ENCODE measurements around the gene ALAS1. TPM values are rescaled to one million over a fixed set of nuclear protein-coding genes. Genes with fewer than 3 reads are reported as not detected.
A peak's percentile ranks its signal among the peaks of the same experiment; 100 is the strongest.

Gene ALAS1
- total RNA-seq, 4 donors from 2014 or later: 30.0 to 50.8 (median 35.8) TPM

DNA sequence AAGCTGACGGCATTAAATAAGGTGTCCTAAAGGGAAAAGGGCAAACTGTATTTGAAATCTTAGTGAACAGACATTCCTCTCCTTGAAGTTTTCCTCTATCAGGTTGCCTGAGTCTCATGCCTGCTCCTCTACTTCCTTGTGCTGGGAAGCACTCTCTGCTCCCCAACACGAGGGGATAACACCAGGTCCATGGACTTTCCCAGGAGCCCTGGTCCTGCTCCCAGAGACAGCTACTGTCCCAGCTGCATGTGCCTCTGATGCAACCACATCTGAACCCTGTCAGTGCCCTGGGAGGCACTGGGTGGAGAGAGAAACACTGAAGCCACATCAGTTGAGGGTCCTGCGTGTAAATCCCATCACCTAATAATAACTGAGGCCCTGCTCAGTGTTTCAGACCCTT is 20.1 kb downstream of the ALAS1 start:
- ATAC-seq: no peak
- 61 to 71% methylated on average over 1 to 3 of the region's 3 CpGs for WGBS, 2 donors (ENCODE audit: low coverage in 1 of 2)
- Histone ChIP-seq H3K27me3 (no peaks in the 10 kb centered on the region), H3K4me1 (peaks cover 0 to 58% (median 16%) of the 10 kb centered on the region in 3 donors), H3K36me3 (peaks cover 0 to 27% of the 10 kb centered on the region in 2 donors), H3K9me3 (no peaks in the 10 kb centered on the region), H3K27ac (peak overlapping the region in 3 of 4 donors; percentile 55 to 79 (median 63)), H3K4me3 (no peak overlapping the region)
- TF ChIP-seq POLR2AphosphoS5 (IDR thresholded peaks at IDR 0.05) (no peak), EP300 (IDR thresholded peaks at IDR 0.05) (no peak), POLR2A (IDR thresholded peaks at IDR 0.05) (no peak)
- TF ChIP-seq, protein P1, sequence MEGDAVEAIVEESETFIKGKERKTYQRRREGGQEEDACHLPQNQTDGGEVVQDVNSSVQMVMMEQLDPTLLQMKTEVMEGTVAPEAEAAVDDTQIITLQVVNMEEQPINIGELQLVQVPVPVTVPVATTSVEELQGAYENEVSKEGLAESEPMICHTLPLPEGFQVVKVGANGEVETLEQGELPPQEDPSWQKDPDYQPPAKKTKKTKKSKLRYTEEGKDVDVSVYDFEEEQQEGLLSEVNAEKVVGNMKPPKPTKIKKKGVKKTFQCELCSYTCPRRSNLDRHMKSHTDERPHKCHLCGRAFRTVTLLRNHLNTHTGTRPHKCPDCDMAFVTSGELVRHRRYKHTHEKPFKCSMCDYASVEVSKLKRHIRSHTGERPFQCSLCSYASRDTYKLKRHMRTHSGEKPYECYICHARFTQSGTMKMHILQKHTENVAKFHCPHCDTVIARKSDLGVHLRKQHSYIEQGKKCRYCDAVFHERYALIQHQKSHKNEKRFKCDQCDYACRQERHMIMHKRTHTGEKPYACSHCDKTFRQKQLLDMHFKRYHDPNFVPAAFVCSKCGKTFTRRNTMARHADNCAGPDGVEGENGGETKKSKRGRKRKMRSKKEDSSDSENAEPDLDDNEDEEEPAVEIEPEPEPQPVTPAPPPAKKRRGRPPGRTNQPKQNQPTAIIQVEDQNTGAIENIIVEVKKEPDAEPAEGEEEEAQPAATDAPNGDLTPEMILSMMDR (IDR thresholded peaks at IDR 0.05): no peak

DNA sequence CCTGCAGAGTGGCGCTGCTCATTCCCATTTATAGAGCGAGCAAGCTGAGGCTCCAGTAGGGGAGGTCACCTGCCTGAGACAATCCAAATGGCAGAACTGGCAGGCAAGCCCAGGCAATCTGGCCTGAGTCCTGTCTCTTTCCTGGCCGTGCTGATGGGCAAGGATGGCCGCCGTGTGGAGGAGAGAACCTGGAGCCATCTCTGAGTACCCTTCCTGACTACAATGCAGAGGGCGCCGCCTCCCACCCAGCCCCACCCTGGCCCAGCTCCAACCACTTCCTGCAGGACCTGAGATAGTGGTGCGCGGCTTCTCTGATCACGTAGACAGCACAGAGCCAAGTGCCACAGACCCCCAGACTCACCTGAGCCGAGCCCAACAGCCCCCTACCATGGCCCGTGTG is 20.5 kb downstream of the ALAS1 start:
- Histone ChIP-seq H3K9me3 (no peaks in the 10 kb centered on the region), H3K27me3 (no peaks in the 10 kb centered on the region), H3K36me3 (peaks cover 0 to 23% of the 10 kb centered on the region in 2 donors), H3K4me3 (no peak overlapping the region), H3K4me1 (peaks cover 0 to 58% (median 16%) of the 10 kb centered on the region in 3 donors), H3K27ac (peak overlapping the region in 3 of 4 donors; percentile 55 to 79 (median 63))
- TF ChIP-seq, protein P1 (IDR thresholded peaks at IDR 0.05): no peak
- TF ChIP-seq EP300 (IDR thresholded peaks at IDR 0.05) (no peak), POLR2A (IDR thresholded peaks at IDR 0.05) (no peak), POLR2AphosphoS5 (IDR thresholded peaks at IDR 0.05) (no peak)
- WGBS, 2 donors (ENCODE audit: low coverage in 1 of 2): no CpG with 5 or more reads among the region's 12 CpGs
- ATAC-seq: no peak

- Histone ChIP-seq H3K9me3 (no peaks in the 10 kb centered on the region), H3K27me3 (no peaks in the 10 kb centered on the region), H3K36me3 (peaks cover 0 to 17% of the 10 kb centered on the region in 2 donors), H3K4me3 (no peak overlapping the region), H3K27ac (peak overlapping the region in 3 of 4 donors; percentile 55 to 79 (median 63)), H3K4me1 (peaks cover 0 to 58% (median 16%) of the 10 kb centered on the region in 3 donors)
- TF ChIP-seq, protein P1 (IDR thresholded peaks at IDR 0.05): no peak
- TF ChIP-seq POLR2AphosphoS5 (IDR thresholded peaks at IDR 0.05): no peak
- no peak for ATAC-seq
- WGBS, 2 donors (ENCODE audit: low coverage in 1 of 2): 29% methylated on average over 2 of the region's 6 CpGs; no CpG with 5 or more reads in 1 of the 2 donors
Observed at GRCh38 chr3:52218937-52219650, 21.1 kb downstream of the ALAS1 start.

GRCh38 chr3:52220380-52221026 is 22.5 kb downstream of the ALAS1 start:
- Histone ChIP-seq H3K4me3 (no peak overlapping the region), H3K36me3 (peaks cover 0 to 3% of the 10 kb centered on the region in 2 donors), H3K4me1 (peaks cover 0 to 58% (median 16%) of the 10 kb centered on the region in 3 donors), H3K9me3 (no peaks in the 10 kb centered on the region), H3K27me3 (no peaks in the 10 kb centered on the region), H3K27ac (no peak overlapping the region)
- TF ChIP-seq, protein P1 (IDR thresholded peaks at IDR 0.05): peak in 3 of 4 experiments; percentile 77 to 92 (median 91)
- TF ChIP-seq POLR2AphosphoS5 (IDR thresholded peaks at IDR 0.05): no peak
- 0% methylated on average over 2 of the region's 9 CpGs; no CpG with 5 or more reads in 1 of the 2 donors for WGBS, 2 donors (ENCODE audit: low coverage in 1 of 2)
- peak; percentile 60 for ATAC-seq

Data from gastroesophageal sphincter (tissue), 4 donors.